ENCODE results near the gene BRAT1. TPM values are rescaled to one million over a fixed set of nuclear protein-coding genes. Genes with fewer than 3 reads are reported as not detected.

The BRAT1 gene
- total RNA-seq, 1 experiment from 2014 or later = 53.9 TPM

DNA sequence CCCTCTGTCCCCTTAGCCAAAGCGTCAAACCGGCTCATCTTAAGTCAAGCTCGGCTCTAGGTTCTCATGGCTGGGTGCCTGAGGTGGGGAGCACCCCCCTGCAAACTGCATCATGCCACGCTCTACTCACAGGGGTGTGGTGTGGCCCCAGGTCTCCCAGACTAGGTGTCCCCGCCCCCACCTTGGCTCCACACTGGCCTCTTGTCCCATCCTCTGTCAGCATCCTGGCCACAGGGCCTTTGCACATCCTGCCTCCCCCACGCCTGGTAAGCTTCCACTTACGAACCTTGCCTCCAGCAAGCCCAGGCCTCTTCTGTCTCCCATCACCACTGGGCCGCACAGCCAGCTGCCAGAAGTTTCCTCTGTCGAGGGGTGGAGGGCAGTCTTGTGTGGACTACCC is 58.9 kb downstream of the BRAT1 start:
- peaks cover 12% of the 10 kb centered on the region; the same call in 1 of the 2 replicates for H3K4me1 ChIP-seq (replicated peaks; ENCODE audit: insufficient read depth)
- no peak overlapping the region for H3K4me2 ChIP-seq
- H3K4me3 ChIP-seq = no peak overlapping the region
- peaks cover 31% of the 10 kb centered on the region for H3K27me3 ChIP-seq (ENCODE audit: insufficient read depth, low read depth)
- TF ChIP-seq, protein P1, sequence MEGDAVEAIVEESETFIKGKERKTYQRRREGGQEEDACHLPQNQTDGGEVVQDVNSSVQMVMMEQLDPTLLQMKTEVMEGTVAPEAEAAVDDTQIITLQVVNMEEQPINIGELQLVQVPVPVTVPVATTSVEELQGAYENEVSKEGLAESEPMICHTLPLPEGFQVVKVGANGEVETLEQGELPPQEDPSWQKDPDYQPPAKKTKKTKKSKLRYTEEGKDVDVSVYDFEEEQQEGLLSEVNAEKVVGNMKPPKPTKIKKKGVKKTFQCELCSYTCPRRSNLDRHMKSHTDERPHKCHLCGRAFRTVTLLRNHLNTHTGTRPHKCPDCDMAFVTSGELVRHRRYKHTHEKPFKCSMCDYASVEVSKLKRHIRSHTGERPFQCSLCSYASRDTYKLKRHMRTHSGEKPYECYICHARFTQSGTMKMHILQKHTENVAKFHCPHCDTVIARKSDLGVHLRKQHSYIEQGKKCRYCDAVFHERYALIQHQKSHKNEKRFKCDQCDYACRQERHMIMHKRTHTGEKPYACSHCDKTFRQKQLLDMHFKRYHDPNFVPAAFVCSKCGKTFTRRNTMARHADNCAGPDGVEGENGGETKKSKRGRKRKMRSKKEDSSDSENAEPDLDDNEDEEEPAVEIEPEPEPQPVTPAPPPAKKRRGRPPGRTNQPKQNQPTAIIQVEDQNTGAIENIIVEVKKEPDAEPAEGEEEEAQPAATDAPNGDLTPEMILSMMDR (conservative IDR thresholded peaks at IDR 0.05) = no peak
- no peak for TF ChIP-seq EZH2 (IDR thresholded peaks at IDR 0.05; ENCODE audit: low read depth)
- no peak overlapping the region for H2AFZ ChIP-seq
- H3F3A ChIP-seq (ENCODE audit: insufficient read depth, low read depth) = peaks cover 5% of the 10 kb centered on the region; the same call in 1 of the 2 replicates
- H3K27ac ChIP-seq = no peak overlapping the region
- CTCF ChIA-PET = no interaction called here
- intact Hi-C loops (cut with micrococcal nuclease; ENCODE audit: unreplicated experiment) = no loop called here
- no peaks in the 10 kb centered on the region for H3K36me3 ChIP-seq (ENCODE audit: low read depth)
- H3K79me2 ChIP-seq (ENCODE audit: low read depth) = no peaks in the 10 kb centered on the region
- no peak for DNase-seq
- BruUV-seq (replicated peaks) = no TSS peak
- H4K20me1 ChIP-seq (ENCODE audit: insufficient read depth) = 0 out of 2 replicates have a peak, but pooled peaks cover 4% of the 10 kb centered on the region
- no peaks in the 10 kb centered on the region for H3K9me2 ChIP-seq (ENCODE audit: insufficient read depth)
- POLR2A ChIA-PET (ENCODE audit: unreplicated experiment) = no interaction called here
- H3K9me3 ChIP-seq (ENCODE audit: insufficient read depth, low read depth) = no peaks in the 10 kb centered on the region

DNA sequence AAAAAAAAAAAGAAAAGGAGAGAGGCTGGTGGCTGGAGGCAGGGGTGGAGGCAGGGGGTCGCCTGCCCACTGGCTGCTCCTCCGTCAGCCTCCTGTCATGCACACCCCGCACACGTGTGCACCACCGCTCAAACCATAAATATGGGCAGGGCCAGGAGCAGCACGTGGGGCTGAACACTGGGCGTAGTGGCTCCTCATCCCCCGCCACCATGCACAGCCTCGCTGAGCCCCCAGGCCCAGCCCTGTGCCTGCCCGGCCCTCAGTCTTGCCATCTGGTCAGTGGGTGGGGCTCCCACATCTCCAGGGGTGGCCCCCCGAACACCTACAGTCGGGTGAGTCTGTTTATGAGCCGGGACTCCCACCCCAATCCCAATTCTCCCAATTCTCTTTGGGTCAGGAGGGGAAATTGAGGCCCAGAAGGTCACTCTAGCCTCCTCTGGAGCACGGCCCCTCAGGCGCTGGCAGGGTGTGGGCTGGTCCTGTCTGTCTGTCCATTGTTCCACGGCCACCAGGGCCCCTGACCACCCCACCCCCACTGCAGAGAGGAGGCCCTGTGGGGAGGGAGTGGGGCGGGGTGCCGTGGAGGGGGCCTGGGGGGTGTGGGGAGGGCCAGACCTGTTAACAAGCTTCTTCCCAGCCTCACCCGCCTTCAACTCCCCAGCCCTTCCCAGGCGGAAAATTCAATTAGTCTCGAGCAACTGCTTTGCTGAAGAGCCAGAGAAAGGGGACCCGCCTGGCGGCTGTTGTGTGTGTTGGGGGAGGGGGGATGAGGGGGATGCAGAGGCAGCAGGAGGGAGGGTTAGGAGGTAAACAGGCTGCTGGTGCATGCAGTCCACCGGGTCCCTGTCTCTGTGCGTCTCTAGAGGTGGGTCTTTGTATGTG is 59.7 kb downstream of the BRAT1 start:
- intact Hi-C loops (cut with micrococcal nuclease; ENCODE audit: unreplicated experiment) = no loop called here
- CTCF ChIA-PET = interaction anchor here (0.6 kb wide), 1 partner anchor 131 kb away, joined by 4 read pairs; no protein-coding TSS in a partner anchor
- no peaks in the 10 kb centered on the region for H3K9me3 ChIP-seq (ENCODE audit: insufficient read depth, low read depth)

More for the DNA sequence above, 59.7 kb downstream of the BRAT1 start:
- Histone ChIP-seq H3K4me1 (replicated peaks; ENCODE audit: insufficient read depth) (peaks cover 12% of the 10 kb centered on the region; the same call in 1 of the 2 replicates), H3K36me3 (ENCODE audit: low read depth) (no peaks in the 10 kb centered on the region), H3K4me3 (no peak overlapping the region), H3K27ac (no peak overlapping the region), H3K4me2 (no peak overlapping the region), H3K27me3 (ENCODE audit: insufficient read depth, low read depth) (peaks cover 31% of the 10 kb centered on the region), H3F3A (ENCODE audit: insufficient read depth, low read depth) (peaks cover under 1% of the 10 kb centered on the region; the same call in 1 of the 2 replicates), H3K79me2 (ENCODE audit: low read depth) (no peaks in the 10 kb centered on the region), H2AFZ (no peak overlapping the region), H3K9me2 (ENCODE audit: insufficient read depth) (no peaks in the 10 kb centered on the region), H4K20me1 (ENCODE audit: insufficient read depth) (0 out of 2 replicates have a peak, but pooled peaks cover 4% of the 10 kb centered on the region)
- POLR2A ChIA-PET (ENCODE audit: unreplicated experiment) = no interaction called here
- DNase-seq = no peak
- no TSS peak for BruUV-seq (replicated peaks)
- TF ChIP-seq, protein P1 (conservative IDR thresholded peaks at IDR 0.05) = no peak
- TF ChIP-seq EZH2 (IDR thresholded peaks at IDR 0.05; ENCODE audit: low read depth) = no peak
